Nephron progenitor cell (in vitro differentiated cells): ENCODE measurements around the gene FURIN.
A peak's percentile ranks its signal among the peaks of the same experiment; 100 is the strongest.

ENCODE experiments used
- DNase-seq: peaks from one replicate; pipeline ENCODE4 v3.0.0; 2021
- H3K27ac Mint-ChIP-seq: 2 replicates; pipeline ENCODE4 v1.8.0; 2021; ENCODE audit warnings: mild to moderate bottlenecking, moderate library complexity, mixed read lengths
- H3K27me3 Mint-ChIP-seq: 2 replicates; pipeline ENCODE4 v1.8.0; 2021; ENCODE audit warnings: mild to moderate bottlenecking, low read depth, mixed read lengths; ENCODE audit not compliant: poor library complexity
- H3K36me3 Mint-ChIP-seq: 2 replicates; pipeline ENCODE4 v1.8.0; 2021; ENCODE audit warnings: low read depth, mixed read lengths
- H3K4me1 Mint-ChIP-seq: 2 replicates; pipeline ENCODE4 v1.8.0; 2021; ENCODE audit warnings: mixed read lengths
- H3K4me3 Mint-ChIP-seq: 2 replicates; pipeline ENCODE4 v1.8.0; 2021; ENCODE audit warnings: mild to moderate bottlenecking, moderate library complexity, mixed read lengths
- H3K9me3 Mint-ChIP-seq: 2 replicates; pipeline ENCODE4 v1.8.0; 2021; ENCODE audit warnings: mild to moderate bottlenecking, moderate library complexity, mixed read lengths
- TF ChIP-seq, protein P1 (sequence below): fragments of 200-600 bp; sonication (generic); IDR thresholded peaks from 2 replicates; pipeline ENCODE4 v1.5.0; 2021; ENCODE audit warnings: antibody characterized with exemption

The FURIN gene

DNA sequence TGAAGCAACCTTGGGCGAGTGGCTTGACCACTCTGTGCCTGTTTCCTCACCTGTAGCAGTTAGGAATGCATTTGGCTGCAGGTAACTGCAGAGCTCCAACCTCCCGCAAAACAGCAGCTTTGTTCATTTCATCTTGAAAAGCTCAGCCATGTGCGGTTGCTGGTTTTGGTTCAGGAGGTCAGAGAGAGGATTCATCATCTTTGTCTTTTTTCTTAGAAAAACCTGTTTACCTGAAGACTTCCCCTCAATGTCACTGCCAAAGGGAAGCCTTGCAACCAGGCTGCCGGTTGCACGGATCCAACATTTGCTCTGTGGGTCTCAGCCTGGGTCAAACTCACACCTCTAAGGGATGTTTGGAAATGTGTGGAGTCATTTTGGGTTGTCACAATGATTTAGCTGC lies 16.4 kb upstream of the FURIN start:
- H3K4me1 Mint-ChIP-seq, result peaks cover under 1% of the 10 kb centered on the region
- TF ChIP-seq, protein P1, sequence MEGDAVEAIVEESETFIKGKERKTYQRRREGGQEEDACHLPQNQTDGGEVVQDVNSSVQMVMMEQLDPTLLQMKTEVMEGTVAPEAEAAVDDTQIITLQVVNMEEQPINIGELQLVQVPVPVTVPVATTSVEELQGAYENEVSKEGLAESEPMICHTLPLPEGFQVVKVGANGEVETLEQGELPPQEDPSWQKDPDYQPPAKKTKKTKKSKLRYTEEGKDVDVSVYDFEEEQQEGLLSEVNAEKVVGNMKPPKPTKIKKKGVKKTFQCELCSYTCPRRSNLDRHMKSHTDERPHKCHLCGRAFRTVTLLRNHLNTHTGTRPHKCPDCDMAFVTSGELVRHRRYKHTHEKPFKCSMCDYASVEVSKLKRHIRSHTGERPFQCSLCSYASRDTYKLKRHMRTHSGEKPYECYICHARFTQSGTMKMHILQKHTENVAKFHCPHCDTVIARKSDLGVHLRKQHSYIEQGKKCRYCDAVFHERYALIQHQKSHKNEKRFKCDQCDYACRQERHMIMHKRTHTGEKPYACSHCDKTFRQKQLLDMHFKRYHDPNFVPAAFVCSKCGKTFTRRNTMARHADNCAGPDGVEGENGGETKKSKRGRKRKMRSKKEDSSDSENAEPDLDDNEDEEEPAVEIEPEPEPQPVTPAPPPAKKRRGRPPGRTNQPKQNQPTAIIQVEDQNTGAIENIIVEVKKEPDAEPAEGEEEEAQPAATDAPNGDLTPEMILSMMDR, result no peak
- H3K36me3 Mint-ChIP-seq, result no peaks in the 10 kb centered on the region
- no peaks in the 10 kb centered on the region for H3K9me3 Mint-ChIP-seq
- H3K27ac Mint-ChIP-seq, result no peak overlapping the region
- H3K4me3 Mint-ChIP-seq, result no peak overlapping the region
- H3K27me3 Mint-ChIP-seq, result peaks cover 13% of the 10 kb centered on the region
- DNase-seq, result no peak

DNA sequence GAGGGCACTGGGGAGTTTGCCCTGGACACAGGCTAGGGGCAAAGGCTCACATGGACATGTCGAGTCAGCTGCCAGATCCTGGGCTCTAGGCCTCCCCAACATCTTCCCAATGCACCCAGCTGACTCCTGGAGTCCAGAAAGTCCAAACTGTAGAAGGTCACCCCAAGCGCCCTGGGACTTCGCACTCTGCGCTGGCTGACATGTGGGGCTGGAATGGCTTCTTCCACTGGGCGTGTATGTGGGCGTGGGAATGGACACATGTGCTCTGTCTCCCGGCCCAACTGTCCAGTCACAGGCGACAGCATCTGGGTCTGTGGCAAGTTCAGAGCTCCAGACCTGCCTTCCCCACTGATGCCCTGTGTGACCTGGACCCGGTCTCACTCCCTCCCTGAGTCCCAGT lies 13.2 kb upstream of the FURIN start:
- no peak overlapping the region for H3K4me3 Mint-ChIP-seq
- no peak overlapping the region for H3K27ac Mint-ChIP-seq
- TF ChIP-seq, protein P1, result no peak
- H3K4me1 Mint-ChIP-seq, result peaks cover 11% of the 10 kb centered on the region
- no peaks in the 10 kb centered on the region for H3K9me3 Mint-ChIP-seq
- no peak for DNase-seq
- H3K36me3 Mint-ChIP-seq, result no peaks in the 10 kb centered on the region
- peaks cover 14% of the 10 kb centered on the region for H3K27me3 Mint-ChIP-seq

- H3K4me1 Mint-ChIP-seq, result peaks cover 12% of the 10 kb centered on the region
- peaks cover 3% of the 10 kb centered on the region for H3K27me3 Mint-ChIP-seq
- no peaks in the 10 kb centered on the region for H3K36me3 Mint-ChIP-seq
- H3K27ac Mint-ChIP-seq, result no peak overlapping the region
- no peak for DNase-seq
- TF ChIP-seq, protein P1, result no peak
- no peaks in the 10 kb centered on the region for H3K9me3 Mint-ChIP-seq
- H3K4me3 Mint-ChIP-seq, result no peak overlapping the region
These were observed 11.1 kb upstream of the FURIN start for GRCh38 chr15:90857337-90857736.

GRCh38 chr15:90857883-90858443 lies 10.4 kb upstream of the FURIN start:
- Mint-ChIP-seq H3K9me3 (no peaks in the 10 kb centered on the region), H3K27ac (no peak overlapping the region), H3K4me3 (no peak overlapping the region), H3K27me3 (peaks cover 3% of the 10 kb centered on the region), H3K4me1 (peaks cover 18% of the 10 kb centered on the region), H3K36me3 (no peaks in the 10 kb centered on the region)
- TF ChIP-seq, protein P1, result no peak
- no peak for DNase-seq

- no peaks in the 10 kb centered on the region for H3K36me3 Mint-ChIP-seq
- H3K27ac Mint-ChIP-seq, result peak overlapping the region; percentile 57
- DNase-seq, result no peak
- peaks cover 26% of the 10 kb centered on the region for H3K4me1 Mint-ChIP-seq
- TF ChIP-seq, protein P1, result no peak
- H3K4me3 Mint-ChIP-seq, result peak overlapping the region; percentile 47
- peaks cover 3% of the 10 kb centered on the region for H3K27me3 Mint-ChIP-seq
- H3K9me3 Mint-ChIP-seq, result no peaks in the 10 kb centered on the region
These were observed 8.9 kb upstream of the FURIN start for GRCh38 chr15:90859234-90860131.
